ENCODE measurements around the gene JAG2. TPM values are rescaled to one million over a fixed set of nuclear protein-coding genes. Genes with fewer than 3 reads are reported as not detected.
A peak's percentile ranks its signal among the peaks of the same experiment; 100 is the strongest.

The JAG2 gene
- total RNA-seq, 1 experiment from 2014 or later = 43.7 TPM

DNA sequence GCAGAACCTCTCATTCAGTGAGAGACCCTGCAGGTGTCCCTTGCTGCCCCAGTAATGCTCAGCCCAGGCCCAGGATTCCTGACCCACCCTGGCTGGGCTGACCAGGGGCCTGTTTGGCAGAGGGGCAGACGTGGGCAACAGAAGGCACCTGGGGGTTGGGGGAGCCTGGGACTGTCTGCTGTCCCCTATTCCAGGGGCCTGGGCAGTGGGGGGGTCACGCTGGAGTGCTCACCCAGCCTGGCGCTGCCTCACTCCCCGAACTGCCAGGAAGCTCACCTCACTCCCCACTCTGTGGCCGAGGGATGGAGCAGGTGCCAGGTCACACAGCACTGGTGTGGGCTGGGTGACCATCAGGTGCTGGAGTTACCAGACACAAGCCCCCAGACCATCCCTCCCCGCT lies 35.1 kb upstream of the JAG2 start:
- no peak for DNase-seq (ENCODE audit: low read depth, low spot score)
- no peak overlapping the region for H3K4me3 ChIP-seq (ENCODE audit: low read depth in 2 of 2, low read length in 2 of 2)
- H3K27me3 ChIP-seq (ENCODE audit: control insufficient read depth, insufficient read depth, low read length) = no peaks in the 10 kb centered on the region
- no peak overlapping the region for H3K27ac ChIP-seq (ENCODE audit: low read length)
- intact Hi-C loops (cut with micrococcal nuclease; ENCODE audit: unreplicated experiment) = loop anchor here (5.0 kb wide), 1 partner anchor 79 kb away; no protein-coding TSS in a partner anchor
- in situ Hi-C loops (cut with HindIII; ENCODE audit: low pct_unique_long_range_greater_than_20kb, low sequenced_read_pairs) = no loop called here
- peaks cover 4% of the 10 kb centered on the region; the same call in 1 of the 2 replicates for H3K4me1 ChIP-seq (ENCODE audit: control insufficient read depth, insufficient read depth, low read length)
- POLR2A ChIA-PET = no interaction called here
- H3K9me3 ChIP-seq (ENCODE audit: control insufficient read depth, insufficient read depth, low read depth, low read length) = no peaks in the 10 kb centered on the region
- CTCF ChIA-PET = interaction anchor here (0.6 kb wide), 1 partner anchor 85 kb away, joined by 4 read pairs; no protein-coding TSS in a partner anchor
- no TSS peak for BruUV-seq (replicated peaks)
- TF ChIP-seq TCF7L2 (IDR thresholded peaks at IDR 0.05; ENCODE audit: low read depth, low read length) (no peak), REST (IDR thresholded peaks at IDR 0.05; ENCODE audit: insufficient read depth in 1 of 2, low read depth in 2 of 2, low read length in 1 of 2) (no peak), CTCF (IDR thresholded peaks at IDR 0.05) (no peak), SIN3A (IDR thresholded peaks at IDR 0.05; ENCODE audit: borderline replicate concordance, insufficient read depth, low read depth, low read length) (no peak), POLR2AphosphoS5 (IDR thresholded peaks at IDR 0.05; ENCODE audit: low read depth, low read length) (no peak)
- no peaks in the 10 kb centered on the region for H3K36me3 ChIP-seq (ENCODE audit: control insufficient read depth, insufficient read depth, low read length)
- no peak for ATAC-seq

GRCh38 chr14:105203057-105203531 lies 34.5 kb upstream of the JAG2 start:
- H3K36me3 ChIP-seq (ENCODE audit: control insufficient read depth, insufficient read depth, low read length) = no peaks in the 10 kb centered on the region
- H3K27ac ChIP-seq (ENCODE audit: low read length) = no peak overlapping the region
- no TSS peak for BruUV-seq (replicated peaks)
- TF ChIP-seq CTCF (IDR thresholded peaks at IDR 0.05) = peak; percentile 94
- TF ChIP-seq POLR2AphosphoS5 (IDR thresholded peaks at IDR 0.05; ENCODE audit: low read depth, low read length) = no peak
- in situ Hi-C loops (cut with HindIII; ENCODE audit: low pct_unique_long_range_greater_than_20kb, low sequenced_read_pairs) = no loop called here
- ChIA-PET CTCF (interaction anchor here (0.6 kb wide), 1 partner anchor 86 kb away, joined by 4 read pairs; no protein-coding TSS in a partner anchor), POLR2A (no interaction called here)
- ATAC-seq (peak; percentile 70), DNase-seq (ENCODE audit: low read depth, low spot score) (peak; percentile 7)
- no peaks in the 10 kb centered on the region for H3K9me3 ChIP-seq (ENCODE audit: control insufficient read depth, insufficient read depth, low read depth, low read length)
- intact Hi-C loops (cut with micrococcal nuclease; ENCODE audit: unreplicated experiment) = loop anchor here (5.0 kb wide), 1 partner anchor 79 kb away; no protein-coding TSS in a partner anchor
- H3K4me3 ChIP-seq (ENCODE audit: low read depth in 2 of 2, low read length in 2 of 2) = no peak overlapping the region
- H3K4me1 ChIP-seq (ENCODE audit: control insufficient read depth, insufficient read depth, low read length) = peaks cover 4% of the 10 kb centered on the region; the same call in 1 of the 2 replicates
- no peaks in the 10 kb centered on the region for H3K27me3 ChIP-seq (ENCODE audit: control insufficient read depth, insufficient read depth, low read length)

Data from Panc1 (cell line).